SK-N-SH (cell line): ENCODE results near the gene ATP2A3. TPM values are rescaled to one million over a fixed set of nuclear protein-coding genes. Genes with fewer than 3 reads are reported as not detected.
A peak's percentile ranks its signal among the peaks of the same experiment; 100 is the strongest.

ENCODE experiments used
- CTCF ChIA-PET: fragments of 300-600, 350-600 bp; formaldehyde crosslinking; extraction: SDS; loops from one replicate; lab custom pipeline; 2021; lab: Yijun Ruan, JAX
- POLR2A ChIA-PET: fragments of 350-600 bp; sonication (Branson Sonifier 250); formaldehyde crosslinking; extraction: SDS; loops from one replicate; lab custom pipeline; 2020; ENCODE audit warnings: antibody characterized with exemption, inconsistent platforms; lab: Yijun Ruan, JAX
- DNase-seq: peaks from one replicate; pipeline ENCODE4 v3.0.0; 2012
- H2AFZ ChIP-seq: fragments of 200-600 bp; sonication (generic); 2 replicates; pipeline ENCODE4 v1.8.1; 2016; ENCODE audit warnings: antibody characterized with exemption, mild to moderate bottlenecking, low read depth
- H3F3A ChIP-seq: fragments of 200-600 bp; sonication (generic); replicated peaks from 2 replicates; pipeline ENCODE3; 2016; ENCODE audit warnings: antibody characterized with exemption, mild to moderate bottlenecking; ENCODE audit not compliant: insufficient read depth
- H3K27ac ChIP-seq, 2 experiments: fragments of 200-500 bp in 1 of 2; fragments of 200-600 bp in 1 of 2; sonication (Bioruptor generic) in 1 of 2; sonication (generic), shearing (Covaris generic) in 1 of 2; 2 replicates each; pipeline versions ENCODE4 v1.5.1 to v1.6.1; 2014 to 2016; ENCODE audit warnings: low read depth in 2 of 2, inconsistent platforms in 1 of 2, low read length in 1 of 2, mild to moderate bottlenecking in 1 of 2, mixed read lengths in 1 of 2
- H3K27me3 ChIP-seq: fragments of 200-600 bp; sonication (generic), shearing (Covaris generic); 2 replicates; pipeline ENCODE4 v1.6.1; 2016; ENCODE audit warnings: mixed run types; ENCODE audit not compliant: insufficient read depth
- H3K36me3 ChIP-seq, 2 experiments: fragments of 200-500 bp in 1 of 2; fragments of 200-600 bp in 1 of 2; sonication (Bioruptor generic) in 1 of 2; sonication (generic) in 1 of 2; replicated peaks in 1 of 2; 2 replicates each; pipeline versions ENCODE3 to v1.5.1; 2014 to 2016; ENCODE audit warnings: low read length in 1 of 2, mild to moderate bottlenecking in 1 of 2; ENCODE audit not compliant: insufficient read depth in 2 of 2, control insufficient read depth in 1 of 2
- H3K4me1 ChIP-seq, 2 experiments: fragments of 200-500 bp in 1 of 2; fragments of 200-600 bp in 1 of 2; sonication (Bioruptor generic) in 1 of 2; sonication (generic), shearing (Covaris generic) in 1 of 2; 2 replicates each; pipeline versions ENCODE4 v1.5.1 to v1.6.1; 2014 to 2016; ENCODE audit warnings: low read depth in 1 of 2, low read length in 1 of 2, mixed run types in 1 of 2; ENCODE audit not compliant: insufficient read depth in 2 of 2, control insufficient read depth in 1 of 2
- H3K4me2 ChIP-seq: fragments of 200-600 bp; sonication (generic), shearing (Covaris generic); 2 replicates; pipeline ENCODE4 v1.6.1; 2017; ENCODE audit warnings: mixed run types
- H3K4me3 ChIP-seq, 2 experiments: fragments of 200-500 bp in 1 of 2; fragments of 200-600 bp in 1 of 2; sonication (Bioruptor generic) in 1 of 2; sonication (generic), shearing (Covaris generic) in 1 of 2; 2 replicates each; pipeline versions ENCODE4 v1.5.1 to v1.8.1; 2014 to 2016; ENCODE audit warnings: low read depth in 2 of 2, inconsistent platforms in 1 of 2, low read length in 1 of 2, mild to moderate bottlenecking in 1 of 2, mixed read lengths in 1 of 2, moderate library complexity in 1 of 2
- H3K79me2 ChIP-seq: fragments of 200-600 bp; sonication (generic); 2 replicates; pipeline ENCODE4 v1.8.1; 2017; ENCODE audit warnings: mild to moderate bottlenecking; ENCODE audit not compliant: insufficient read depth
- H3K9ac ChIP-seq: fragments of 200-600 bp; sonication (generic); 2 replicates; pipeline ENCODE4 v1.6.1; 2017; ENCODE audit warnings: mixed run types
- H3K9me2 ChIP-seq: fragments of 200-600 bp; sonication (generic); 2 replicates; pipeline ENCODE4 v1.6.1; 2017; ENCODE audit warnings: mixed run types
- H3K9me3 ChIP-seq: fragments of 200-600 bp; sonication (generic); 2 replicates; pipeline ENCODE4 v1.6.1; 2017; ENCODE audit warnings: mixed run types, mild to moderate bottlenecking, moderate library complexity
- H4K20me1 ChIP-seq: fragments of 200-600 bp; sonication (generic); 2 replicates; pipeline ENCODE4 v1.6.1; 2017; ENCODE audit warnings: mild to moderate bottlenecking, mixed run types; ENCODE audit not compliant: insufficient read depth
- RAD21 ChIP-seq: IDR thresholded peaks from 2 replicates; pipeline ENCODE4 v1.6.1; 2012; ENCODE audit warnings: mild to moderate bottlenecking, low read length
- WGBS: methylation state at CpG from one replicate; pipeline ENCODE4 v1.1.6; 2017; ENCODE audit warnings: low lambda C conversion rate; 5-methylcytosine and 5-hydroxymethylcytosine counted together
- polyA plus RNA-seq, 3 experiments: library from polyadenylated mRNA; depleted of rRNA; stranded (reverse); fragments of >200 nt; gene quantifications; 2 replicates each; pipeline ENCODE4 v1.2.3, GENCODE V29; 2012
- TF ChIP-seq, protein P1 (sequence below): fragments of 150-350 bp; IDR thresholded peaks from 2 replicates; pipeline ENCODE4 v1.6.1; 2016; ENCODE audit warnings: mild to moderate bottlenecking, low read depth, low read length
- TF ChIP-seq, protein P2 (sequence below): IDR thresholded peaks from 2 replicates; pipeline ENCODE4 v1.4.0; 2012; ENCODE audit warnings: low read depth, borderline replicate concordance

ATP2A3 gene
- polyA plus RNA-seq, 1 of the 3 experiments (the other 2 are of a cell fraction): 2.1 TPM

DNA sequence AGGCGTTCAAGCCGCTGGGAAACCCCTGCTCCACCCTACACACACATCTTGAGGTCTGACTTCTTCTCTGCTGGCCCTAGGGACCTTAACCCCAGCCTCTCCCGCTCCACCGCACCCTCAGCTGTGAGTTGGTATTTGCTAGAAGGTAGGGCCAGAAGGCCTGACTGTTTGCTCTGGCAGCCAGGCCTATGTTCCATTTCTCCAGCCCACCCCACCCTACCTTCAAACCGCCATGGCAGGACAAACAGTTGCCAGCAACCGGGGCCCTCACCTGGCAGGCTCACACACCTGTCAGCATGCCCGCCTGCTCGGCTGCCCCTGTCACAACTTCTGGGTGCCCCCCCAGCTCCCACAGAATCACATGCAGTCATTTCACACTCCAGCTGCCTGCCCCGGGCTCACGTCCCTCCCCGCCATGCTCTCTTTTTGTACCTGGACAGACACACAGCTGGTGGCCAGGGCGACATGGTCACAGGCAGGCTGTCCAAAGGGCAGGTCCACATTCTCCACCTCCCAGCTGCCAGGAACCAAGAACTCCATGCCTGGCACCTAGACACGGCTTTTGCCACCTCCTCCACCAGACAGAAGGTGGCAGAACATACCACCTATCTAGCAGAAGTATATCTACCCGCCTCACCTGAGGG is 2.6 kb upstream of the ATP2A3 start:
- H3F3A ChIP-seq: peaks cover 4% of the 10 kb centered on the region
- TF ChIP-seq, protein P1, sequence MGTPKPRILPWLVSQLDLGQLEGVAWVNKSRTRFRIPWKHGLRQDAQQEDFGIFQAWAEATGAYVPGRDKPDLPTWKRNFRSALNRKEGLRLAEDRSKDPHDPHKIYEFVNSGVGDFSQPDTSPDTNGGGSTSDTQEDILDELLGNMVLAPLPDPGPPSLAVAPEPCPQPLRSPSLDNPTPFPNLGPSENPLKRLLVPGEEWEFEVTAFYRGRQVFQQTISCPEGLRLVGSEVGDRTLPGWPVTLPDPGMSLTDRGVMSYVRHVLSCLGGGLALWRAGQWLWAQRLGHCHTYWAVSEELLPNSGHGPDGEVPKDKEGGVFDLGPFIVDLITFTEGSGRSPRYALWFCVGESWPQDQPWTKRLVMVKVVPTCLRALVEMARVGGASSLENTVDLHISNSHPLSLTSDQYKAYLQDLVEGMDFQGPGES: no peak
- H4K20me1 ChIP-seq: no peaks in the 10 kb centered on the region
- H3K4me2 ChIP-seq: no peak overlapping the region
- H3K9me2 ChIP-seq: no peaks in the 10 kb centered on the region
- WGBS: 74% methylated on average over 14 of the region's 14 CpGs
- no peak overlapping the region for H2AFZ ChIP-seq
- no peak for DNase-seq
- no peaks in the 10 kb centered on the region for H3K9me3 ChIP-seq
- peaks cover 0 to 3% of the 10 kb centered on the region in 2 experiments; a peak in 1 of 4 replicates for H3K4me1 ChIP-seq
- no peaks in the 10 kb centered on the region for H3K79me2 ChIP-seq
- POLR2A ChIA-PET: no interaction called here
- CTCF ChIA-PET: interaction anchor here (0.8 to 3.4 kb wide), 4 partner anchors 21 to 53 kb away, joined by 3 to 10 read pairs (median 3); no protein-coding TSS in a partner anchor
- no peak overlapping the region for H3K27ac ChIP-seq
- no peak overlapping the region for H3K9ac ChIP-seq
- no peak overlapping the region for H3K4me3 ChIP-seq
- peaks cover 26% of the 10 kb centered on the region for H3K27me3 ChIP-seq
- no peaks in the 10 kb centered on the region for H3K36me3 ChIP-seq

DNA sequence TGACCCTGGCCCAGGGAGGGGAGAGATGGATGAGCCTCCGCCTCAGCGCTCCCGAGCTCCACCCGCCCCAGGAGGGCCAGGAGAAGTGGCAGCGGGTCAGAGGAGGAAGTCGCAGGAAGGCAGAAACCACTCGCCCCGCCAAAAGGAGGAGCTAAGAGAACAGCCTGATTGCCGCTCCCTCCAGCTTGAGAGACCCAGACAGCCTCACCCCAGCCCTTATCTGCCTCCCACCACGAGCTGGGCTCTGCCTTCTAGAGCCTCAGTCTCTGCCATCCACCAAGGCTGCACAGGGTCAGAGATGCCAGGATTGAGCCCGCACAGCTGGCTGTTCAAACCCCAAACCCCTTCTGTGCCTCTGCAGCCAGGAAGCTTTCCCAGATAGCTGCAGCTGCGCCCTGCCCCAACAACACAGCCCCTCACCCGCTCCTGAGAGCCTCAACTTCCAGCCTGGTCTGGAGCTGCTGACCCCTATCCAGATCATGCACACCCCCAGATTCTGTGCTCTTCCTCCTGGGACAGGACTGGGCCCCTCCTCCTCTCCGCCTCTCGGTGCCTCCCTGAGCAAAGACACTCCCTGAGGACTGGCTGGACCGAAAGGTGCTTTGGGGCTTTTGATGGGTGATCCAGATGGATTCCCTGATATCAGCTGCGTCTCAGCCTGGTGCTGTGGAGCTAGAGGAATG is 1.0 kb upstream of the ATP2A3 start:
- Histone ChIP-seq H3K9me3 (no peaks in the 10 kb centered on the region), H3K4me1 (peaks cover 0 to 3% of the 10 kb centered on the region in 2 experiments; a peak in 1 of 4 replicates), H3K27ac (no peak overlapping the region), H3K4me3 (peak overlapping the region in 1 of 2 experiments; percentile 46; a peak in 2 of 4 replicates)
- CTCF ChIA-PET: interaction anchor here (0.6 to 2.1 kb wide), 8 partner anchors 12 to 128 kb away, joined by 3 to 9 read pairs (median 4); no protein-coding TSS in a partner anchor
- TF ChIP-seq, protein P2, sequence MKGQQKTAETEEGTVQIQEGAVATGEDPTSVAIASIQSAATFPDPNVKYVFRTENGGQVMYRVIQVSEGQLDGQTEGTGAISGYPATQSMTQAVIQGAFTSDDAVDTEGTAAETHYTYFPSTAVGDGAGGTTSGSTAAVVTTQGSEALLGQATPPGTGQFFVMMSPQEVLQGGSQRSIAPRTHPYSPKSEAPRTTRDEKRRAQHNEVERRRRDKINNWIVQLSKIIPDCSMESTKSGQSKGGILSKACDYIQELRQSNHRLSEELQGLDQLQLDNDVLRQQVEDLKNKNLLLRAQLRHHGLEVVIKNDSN: no peak
- peak; percentile 6; the same call in 1 of the 2 replicates for TF ChIP-seq RAD21
- TF ChIP-seq, all 33 proteins: peak for 1
- Histone ChIP-seq H3K79me2 (no peaks in the 10 kb centered on the region), H3K36me3 (no peaks in the 10 kb centered on the region), H3F3A (peaks cover 4% of the 10 kb centered on the region), H3K9ac (no peak overlapping the region), H3K27me3 (peaks cover 26% of the 10 kb centered on the region), H2AFZ (peak overlapping the region; percentile 25; the same call in 1 of the 2 replicates), H3K9me2 (no peaks in the 10 kb centered on the region), H4K20me1 (no peaks in the 10 kb centered on the region), H3K4me2 (peak overlapping the region; percentile 52; the same call in 1 of the 2 replicates)
- 31% methylated on average over 8 of the region's 17 CpGs for WGBS
- DNase-seq: peak; percentile 71
- POLR2A ChIA-PET: no interaction called here
